HG03565 (cell line): Measurements from ENCODE around the gene CENPU.

Experiments used
- ATAC-seq: cut with Tn5 transposase; IDR thresholded peaks from one replicate; pipeline ENCODE4 v1.9.1; 2021; ENCODE audit warnings: mild to moderate bottlenecking, moderate library complexity; ENCODE audit not compliant: unreplicated experiment

CENPU gene

DNA sequence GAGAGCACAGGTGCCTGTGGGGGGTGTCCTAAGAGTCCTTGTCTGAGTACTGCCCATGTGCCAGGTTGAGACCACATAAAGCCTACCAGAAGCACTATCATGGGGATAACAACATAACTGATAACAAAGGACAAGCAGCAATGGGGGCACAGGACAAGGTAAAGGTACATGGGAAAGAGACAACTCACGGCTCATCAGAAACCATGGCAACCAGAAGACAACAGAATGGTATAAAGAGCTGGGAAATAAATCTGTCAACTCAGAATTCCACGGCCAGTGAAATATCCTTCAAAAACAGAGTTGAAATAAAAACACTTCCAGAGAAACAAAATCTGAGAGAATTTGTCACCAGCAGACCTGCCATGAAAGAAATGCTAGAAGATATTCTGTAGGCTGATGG is 20.0 kb downstream of the CENPU start:
- no peak for ATAC-seq

- ATAC-seq, result no peak
Observed at GRCh38 chr4:184712322-184712721, 21.6 kb downstream of the CENPU start.

DNA sequence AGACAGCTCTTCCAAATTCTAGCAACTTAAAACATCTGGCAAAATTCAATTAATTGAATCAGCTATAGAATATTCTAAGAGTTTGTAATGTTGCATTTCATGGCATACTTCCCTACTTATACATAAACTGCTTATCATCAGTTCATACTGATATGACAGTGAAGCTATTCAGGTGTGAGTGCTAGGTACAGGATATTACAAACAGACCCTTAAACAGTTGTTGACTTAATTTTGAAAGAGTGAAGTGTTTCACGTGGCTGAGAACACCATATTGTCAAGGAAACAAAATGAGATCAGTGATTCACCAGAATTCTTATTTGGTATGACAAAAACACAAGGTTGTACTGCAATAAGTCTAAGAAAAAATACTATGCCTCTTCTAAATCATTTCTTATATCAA is 27.4 kb downstream of the CENPU start:
- no peak for ATAC-seq

- no peak for ATAC-seq
Observed at GRCh38 chr4:184705692-184706091, 28.2 kb downstream of the CENPU start.

DNA sequence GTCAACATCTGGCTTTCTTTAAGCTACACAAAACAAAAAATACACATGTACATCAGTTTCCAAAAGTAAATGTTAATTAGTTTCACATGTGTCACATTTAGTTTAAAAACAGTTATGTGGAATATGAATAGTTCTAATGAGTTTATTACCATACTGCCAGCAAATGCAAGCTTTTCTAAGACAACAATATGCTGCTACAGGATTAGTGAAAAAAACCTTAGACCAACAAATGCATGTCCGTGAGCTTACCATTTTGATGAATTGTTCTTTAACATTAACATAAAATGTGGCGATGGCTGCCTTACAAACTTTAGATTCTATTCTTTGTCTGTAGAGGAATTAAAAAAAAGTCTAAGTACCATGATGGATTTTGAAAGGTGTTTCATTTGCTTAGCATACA is 31.8 kb downstream of the CENPU start:
- no peak for ATAC-seq

- ATAC-seq, result no peak
Observed at GRCh38 chr4:184699941-184700340, 34.0 kb downstream of the CENPU start.

DNA sequence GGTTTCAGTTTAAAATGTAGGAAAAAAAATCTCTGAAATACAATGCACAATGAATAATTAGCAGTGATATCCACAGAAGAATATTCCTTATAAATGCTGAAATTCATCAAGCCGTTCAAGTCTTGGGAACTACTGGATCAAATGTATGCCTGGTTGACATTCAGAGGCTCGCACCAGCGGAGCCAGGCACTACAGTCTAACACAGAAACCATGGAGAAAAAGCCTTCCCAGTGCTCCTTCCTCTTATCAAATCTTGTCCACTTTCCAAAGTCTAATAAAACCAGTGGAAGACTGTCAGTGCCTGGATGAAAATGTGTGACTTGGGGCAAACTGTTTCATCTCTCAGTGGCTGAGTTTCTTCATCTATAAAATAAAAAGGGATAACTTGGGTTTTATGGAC is 35.9 kb downstream of the CENPU start:
- no peak for ATAC-seq

DNA sequence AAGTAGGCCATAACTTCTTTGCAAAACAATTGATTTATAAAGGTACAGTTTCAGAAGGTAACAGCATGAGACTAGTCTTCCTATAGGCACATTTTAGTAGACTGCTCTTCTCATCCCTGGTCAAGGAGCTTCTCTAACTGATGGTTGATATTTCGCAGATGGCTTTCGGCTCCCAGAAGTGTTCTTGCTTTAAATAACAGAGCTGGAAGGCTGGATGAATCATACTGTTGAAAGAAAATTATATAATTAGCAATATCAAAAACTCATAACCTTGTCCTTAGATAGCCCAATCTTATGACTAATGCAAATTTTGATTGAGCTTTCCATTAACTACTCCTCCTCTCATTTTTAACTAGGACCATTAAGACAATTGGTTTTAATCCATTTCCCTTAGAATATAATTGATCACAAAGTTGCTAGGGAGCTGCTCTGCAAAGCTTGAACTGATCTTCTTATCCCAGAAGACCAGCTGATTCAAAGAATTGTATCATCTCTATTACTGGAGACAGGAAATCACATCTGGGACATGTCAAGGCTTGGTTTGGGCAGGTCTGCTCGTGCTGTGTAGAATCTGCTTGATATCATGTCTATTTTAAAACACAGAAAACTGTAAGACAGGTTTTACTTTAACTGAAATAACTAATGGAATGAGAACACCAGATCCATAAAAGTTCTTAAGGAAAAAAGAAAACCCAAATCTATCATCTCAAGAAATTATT is 38.6 kb downstream of the CENPU start:
- no peak for ATAC-seq

DNA sequence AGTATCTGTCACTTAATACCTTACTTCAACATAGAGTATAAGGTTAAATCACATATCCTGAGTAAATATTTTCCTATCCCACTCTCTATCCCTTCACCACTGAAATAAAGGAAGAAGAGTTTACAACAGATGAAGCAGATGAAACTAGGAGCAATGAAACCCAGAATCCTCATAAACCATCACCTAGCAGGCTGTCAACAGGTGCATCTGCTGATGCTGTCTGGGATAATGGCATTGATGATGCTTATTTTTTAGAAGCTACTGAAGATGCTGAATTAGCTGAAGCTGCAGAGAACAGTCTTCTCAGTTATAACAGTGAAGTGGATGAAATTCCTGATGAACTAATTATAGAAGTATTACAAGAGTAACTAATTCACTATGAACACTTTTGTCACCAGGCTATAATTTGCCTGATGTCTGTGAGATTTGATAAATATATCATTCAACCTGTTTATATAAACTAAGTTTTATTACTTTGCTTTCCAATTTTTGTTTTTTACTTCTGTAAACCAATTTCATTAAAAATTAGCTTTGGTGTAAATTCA is 39.4 kb downstream of the CENPU start:
- ATAC-seq, result no peak

DNA sequence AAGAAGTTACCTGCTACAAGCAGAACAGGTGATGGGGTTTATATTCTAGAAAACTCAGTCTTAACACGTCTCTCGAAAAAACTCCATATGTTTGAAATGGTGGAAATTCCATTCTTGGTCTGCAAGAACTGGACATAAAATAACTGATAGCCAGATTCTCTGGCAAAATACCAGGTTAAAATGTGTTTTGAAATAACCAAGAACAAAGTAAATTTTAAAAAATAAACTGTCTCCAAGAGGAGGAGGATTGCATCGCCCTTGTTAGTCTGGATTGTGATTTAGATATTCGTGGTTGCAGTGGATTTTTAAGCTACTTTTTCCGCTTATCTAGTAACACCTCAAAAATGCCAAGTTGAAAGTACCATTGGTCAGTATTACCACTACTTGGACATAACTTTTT is 40.8 kb downstream of the CENPU start:
- no peak for ATAC-seq

GRCh38 chr4:184689681-184690080 is 44.2 kb downstream of the CENPU start:
- no peak for ATAC-seq

GRCh38 chr4:184688447-184688846 is 45.4 kb downstream of the CENPU start:
- no peak for ATAC-seq

GRCh38 chr4:184688005-184688404 is 45.9 kb downstream of the CENPU start:
- ATAC-seq, result no peak

- ATAC-seq, result no peak
Observed at GRCh38 chr4:184684491-184685189, 49.3 kb downstream of the CENPU start.

- ATAC-seq, result no peak
Observed at GRCh38 chr4:184681916-184682315, 52.0 kb downstream of the CENPU start.

DNA sequence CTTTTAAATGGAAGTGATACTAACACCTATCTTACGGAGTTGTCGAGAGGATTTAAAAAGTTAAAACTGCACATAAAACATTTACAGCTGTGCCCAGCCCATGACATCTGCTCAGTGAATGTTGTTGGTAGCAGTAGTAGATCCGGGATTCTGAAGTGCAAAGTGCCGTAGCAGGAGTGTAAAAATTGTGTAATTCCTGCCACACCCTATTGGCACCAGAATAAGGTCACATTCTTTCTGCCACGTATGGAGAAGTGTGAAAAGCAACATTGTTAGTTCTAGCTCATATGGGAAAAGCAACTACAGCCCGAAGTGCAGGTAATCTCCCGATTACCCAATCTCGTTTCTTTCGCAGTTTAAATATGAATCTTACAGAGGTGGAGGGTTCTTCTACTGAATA is 53.2 kb downstream of the CENPU start:
- ATAC-seq, result no peak

GRCh38 chr4:184675821-184676492 is 57.9 kb downstream of the CENPU start:
- no peak for ATAC-seq

- ATAC-seq, result no peak
Observed at GRCh38 chr4:184675018-184675417, 58.9 kb downstream of the CENPU start.

- ATAC-seq, result no peak
Observed at GRCh38 chr4:184674011-184674410, 59.9 kb downstream of the CENPU start.

- ATAC-seq, result no peak
Observed at GRCh38 chr4:184672741-184673140, 61.2 kb downstream of the CENPU start.

- ATAC-seq, result no peak
Observed at GRCh38 chr4:184671101-184671500, 62.8 kb downstream of the CENPU start.

- no peak for ATAC-seq
Observed at GRCh38 chr4:184669251-184669650, 64.6 kb downstream of the CENPU start.
